Ovary (tissue), 3 donors: ENCODE measurements around the gene GNG12.

Experiments
- CTCF ChIP-seq, 3 donors: fragments of 450-650 bp in 2 of 3; fragments of 200-600 bp in 1 of 3; IDR thresholded peaks; one replicate each; pipeline versions ENCODE4 v1.5.1 to v1.8.0; 2016 to 2022; ENCODE audit warnings: antibody characterized with exemption in 3 of 3, mild to moderate bottlenecking in 1 of 3
- EP300 ChIP-seq: sonication (generic); formaldehyde crosslinking; IDR thresholded peaks from one replicate; pipeline ENCODE4 v1.6.1; 2017; ENCODE audit warnings: antibody characterized with exemption
- POLR2A ChIP-seq: fragments of 450-650 bp; IDR thresholded peaks from one replicate; pipeline ENCODE4 v1.6.1; 2017; ENCODE audit warnings: antibody characterized with exemption, mild to moderate bottlenecking, moderate library complexity
- donor health status: DM: no; HTN: no; CAD: no.

- TF ChIP-seq CTCF (IDR thresholded peaks at IDR 0.05) (no peak), POLR2A (no peak), EP300 (no peak)
These were observed 15.9 kb downstream of the GNG12 start for GRCh38 chr1:67817319-67817718.
